ENCODE results near the gene BICC1.

Gene BICC1

DNA sequence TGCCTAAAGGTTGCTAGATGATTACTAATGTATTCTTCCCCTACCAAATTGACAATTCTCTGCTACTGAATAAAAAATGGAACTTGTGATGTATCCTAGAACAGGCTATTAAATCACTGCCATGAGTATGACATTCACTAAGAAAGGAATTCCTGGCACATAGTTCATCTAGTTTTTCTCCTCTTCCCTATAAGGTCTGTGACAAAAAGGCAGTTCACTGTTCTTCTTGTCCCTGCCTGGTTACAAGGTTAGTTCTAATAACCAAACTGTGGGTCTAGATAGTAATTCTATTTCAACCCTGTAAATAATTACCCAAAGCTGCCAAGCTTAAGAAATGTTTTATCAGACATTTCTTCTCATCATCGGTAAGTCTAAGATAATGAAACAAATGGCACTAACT lies 245.6 kb downstream of the BICC1 start:
- H3K27ac ChIP-seq (ENCODE audit: low read depth, low read length), result no peak overlapping the region
- H3K79me2 ChIP-seq (ENCODE audit: control insufficient read depth, insufficient read depth, low read length, unreplicated experiment), result peaks cover 6% of the 10 kb centered on the region
- peaks cover 26% of the 10 kb centered on the region for H3K4me1 ChIP-seq (ENCODE audit: control insufficient read depth, insufficient read depth, low read length, unreplicated experiment)
- no peaks in the 10 kb centered on the region for H3K27me3 ChIP-seq (ENCODE audit: insufficient read depth, low read length)
- H3K4me3 ChIP-seq (ENCODE audit: low read depth, low read length), result no peak overlapping the region
- H2AFZ ChIP-seq (ENCODE audit: low read length, unreplicated experiment), result no peak overlapping the region
- no peaks in the 10 kb centered on the region for H3K36me3 ChIP-seq (ENCODE audit: insufficient read depth, low read length)

DNA sequence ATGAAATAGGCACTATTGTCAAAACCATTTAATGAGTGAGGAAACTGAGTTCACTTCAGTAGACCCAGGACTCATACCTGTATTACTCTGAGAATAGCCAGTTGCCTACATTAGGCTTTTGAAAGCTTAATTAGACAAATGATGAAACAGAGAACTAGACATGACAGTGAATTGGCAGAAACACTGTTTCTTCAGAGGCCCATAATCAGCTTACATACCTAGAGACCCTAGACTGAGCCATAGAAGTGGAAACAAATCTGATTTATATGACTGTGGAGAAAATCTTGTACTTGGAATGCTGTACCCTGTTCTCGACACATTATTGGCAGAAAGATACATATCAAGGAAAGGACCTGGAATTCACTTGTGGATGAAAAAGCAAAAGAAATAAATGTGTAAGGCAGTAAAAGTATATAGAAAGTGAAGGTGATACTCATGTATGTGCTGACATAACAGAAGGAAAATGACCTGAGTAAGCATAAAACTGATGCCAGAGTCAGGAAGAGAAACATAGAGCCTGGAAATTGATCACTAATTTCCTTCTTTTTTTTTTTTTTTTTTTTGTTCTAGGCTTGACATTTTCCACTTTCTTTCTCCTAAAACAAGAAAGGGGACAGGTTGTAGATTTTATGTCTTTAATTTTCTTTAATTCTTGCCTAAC lies 251.5 kb downstream of the BICC1 start:
- Histone ChIP-seq H3K27me3 (ENCODE audit: insufficient read depth, low read length) (no peaks in the 10 kb centered on the region), H3K4me1 (ENCODE audit: control insufficient read depth, insufficient read depth, low read length, unreplicated experiment) (no peaks in the 10 kb centered on the region), H3K79me2 (ENCODE audit: control insufficient read depth, insufficient read depth, low read length, unreplicated experiment) (no peaks in the 10 kb centered on the region), H3K4me3 (ENCODE audit: low read depth, low read length) (no peak overlapping the region), H2AFZ (ENCODE audit: low read length, unreplicated experiment) (no peak overlapping the region), H3K36me3 (ENCODE audit: insufficient read depth, low read length) (peaks cover 5% of the 10 kb centered on the region; the same call in 1 of the 2 replicates), H3K27ac (ENCODE audit: low read depth, low read length) (no peak overlapping the region)

DNA sequence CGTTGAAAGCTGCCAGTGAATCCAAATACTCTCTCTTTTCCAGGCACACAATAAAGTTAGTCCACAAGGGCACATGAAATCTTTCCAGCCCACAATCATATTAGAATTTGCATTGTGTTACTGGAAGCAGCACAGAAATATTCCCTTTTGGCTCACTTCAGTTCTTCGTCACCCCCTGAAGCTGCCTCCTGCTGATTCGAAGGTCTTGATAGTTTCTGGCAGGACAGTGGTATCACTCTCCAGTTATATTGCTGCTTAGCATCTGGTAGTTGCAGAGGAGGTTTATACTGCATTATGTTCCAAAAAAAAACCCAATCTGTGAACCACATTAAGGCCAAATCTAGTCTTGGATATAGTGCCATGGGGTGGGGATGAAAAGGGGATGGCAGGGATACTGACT lies 253.2 kb downstream of the BICC1 start:
- Histone ChIP-seq H3K36me3 (ENCODE audit: insufficient read depth, low read length) (peaks cover 5% of the 10 kb centered on the region; the same call in 1 of the 2 replicates), H3K4me3 (ENCODE audit: low read depth, low read length) (no peak overlapping the region)

DNA sequence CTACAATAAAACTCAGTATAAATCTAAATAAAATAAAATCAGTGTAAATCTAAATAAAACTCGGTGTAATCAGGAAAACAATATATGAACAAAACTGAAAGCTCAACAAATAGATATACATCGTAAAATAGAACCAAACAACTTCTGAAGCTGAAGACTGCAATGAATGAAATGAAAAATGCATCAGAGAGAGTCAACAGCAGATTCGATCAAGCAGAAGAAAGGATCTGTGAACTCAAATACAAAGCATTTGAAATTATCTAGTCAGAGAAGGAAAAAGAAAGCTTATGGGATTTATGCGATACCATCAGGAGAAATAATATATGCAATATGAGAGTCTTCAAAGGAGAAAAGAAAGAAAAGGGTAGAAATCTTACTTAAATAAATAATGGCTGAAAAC lies 255.0 kb downstream of the BICC1 start:
- H3K27ac ChIP-seq (ENCODE audit: low read depth, low read length), result no peak overlapping the region
- no peak overlapping the region for H2AFZ ChIP-seq (ENCODE audit: low read length, unreplicated experiment)
- no peaks in the 10 kb centered on the region for H3K79me2 ChIP-seq (ENCODE audit: control insufficient read depth, insufficient read depth, low read length, unreplicated experiment)
- no peaks in the 10 kb centered on the region for H3K27me3 ChIP-seq (ENCODE audit: insufficient read depth, low read length)
- H3K4me1 ChIP-seq (ENCODE audit: control insufficient read depth, insufficient read depth, low read length, unreplicated experiment), result no peaks in the 10 kb centered on the region
- H3K36me3 ChIP-seq (ENCODE audit: insufficient read depth, low read length), result peaks cover 5% of the 10 kb centered on the region; the same call in 1 of the 2 replicates
- H3K4me3 ChIP-seq (ENCODE audit: low read depth, low read length), result no peak overlapping the region

More for the DNA sequence above, 253.2 kb downstream of the BICC1 start:
- Histone ChIP-seq H3K27me3 (ENCODE audit: insufficient read depth, low read length) (no peaks in the 10 kb centered on the region), H3K4me1 (ENCODE audit: control insufficient read depth, insufficient read depth, low read length, unreplicated experiment) (no peaks in the 10 kb centered on the region), H2AFZ (ENCODE audit: low read length, unreplicated experiment) (no peak overlapping the region), H3K27ac (ENCODE audit: low read depth, low read length) (no peak overlapping the region), H3K79me2 (ENCODE audit: control insufficient read depth, insufficient read depth, low read length, unreplicated experiment) (no peaks in the 10 kb centered on the region)

DNA sequence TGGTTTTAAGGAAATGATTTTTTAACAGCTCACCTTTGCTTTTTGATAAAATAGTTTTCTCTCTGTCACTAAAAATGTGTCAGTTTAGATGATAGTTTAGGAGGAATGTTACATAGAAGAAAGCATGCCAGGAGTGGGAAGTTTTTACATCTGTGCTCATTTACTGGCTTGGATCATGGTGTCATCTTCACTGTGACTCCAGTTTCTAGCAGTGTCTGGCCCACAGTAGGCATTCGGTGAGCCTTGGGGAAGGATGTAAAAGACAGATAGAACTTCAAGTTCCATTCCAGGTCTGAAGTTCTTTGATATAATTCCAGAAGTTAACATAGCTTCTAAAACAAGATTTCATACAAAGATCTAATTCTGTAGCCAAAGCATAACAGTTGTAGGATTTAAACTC lies 259.2 kb downstream of the BICC1 start:
- Histone ChIP-seq H3K36me3 (ENCODE audit: insufficient read depth, low read length) (peaks cover 5% of the 10 kb centered on the region; the same call in 1 of the 2 replicates), H3K27me3 (ENCODE audit: insufficient read depth, low read length) (no peaks in the 10 kb centered on the region), H3K27ac (ENCODE audit: low read depth, low read length) (no peak overlapping the region), H3K4me1 (ENCODE audit: control insufficient read depth, insufficient read depth, low read length, unreplicated experiment) (peaks cover 16% of the 10 kb centered on the region), H2AFZ (ENCODE audit: low read length, unreplicated experiment) (no peak overlapping the region), H3K79me2 (ENCODE audit: control insufficient read depth, insufficient read depth, low read length, unreplicated experiment) (no peaks in the 10 kb centered on the region), H3K4me3 (ENCODE audit: low read depth, low read length) (no peak overlapping the region)

DNA sequence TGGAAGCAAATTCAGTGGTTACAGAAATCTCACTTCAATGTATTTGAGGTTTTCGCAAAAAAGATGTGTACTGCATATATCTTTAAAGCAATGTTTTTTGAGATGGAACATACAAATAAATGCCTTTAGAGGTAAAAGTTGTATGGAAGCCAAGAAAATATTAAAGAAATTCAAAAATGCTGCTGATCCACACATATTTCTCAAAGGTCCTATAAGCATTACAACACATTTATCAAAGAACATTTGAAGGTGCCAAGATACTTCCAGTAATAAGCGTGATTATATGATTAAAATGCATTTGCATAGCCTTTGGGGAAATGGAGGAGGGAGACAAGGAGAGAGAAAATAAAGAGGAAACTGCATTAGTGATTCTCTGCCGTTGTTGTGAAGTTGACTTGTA lies 260.1 kb downstream of the BICC1 start:
- no peak overlapping the region for H3K27ac ChIP-seq (ENCODE audit: low read depth, low read length)
- H3K4me1 ChIP-seq (ENCODE audit: control insufficient read depth, insufficient read depth, low read length, unreplicated experiment), result peaks cover 17% of the 10 kb centered on the region
- peaks cover 3% of the 10 kb centered on the region; the same call in 1 of the 2 replicates for H3K36me3 ChIP-seq (ENCODE audit: insufficient read depth, low read length)
- no peak overlapping the region for H3K4me3 ChIP-seq (ENCODE audit: low read depth, low read length)
- no peak overlapping the region for H2AFZ ChIP-seq (ENCODE audit: low read length, unreplicated experiment)
- no peaks in the 10 kb centered on the region for H3K27me3 ChIP-seq (ENCODE audit: insufficient read depth, low read length)
- H3K79me2 ChIP-seq (ENCODE audit: control insufficient read depth, insufficient read depth, low read length, unreplicated experiment), result no peaks in the 10 kb centered on the region

DNA sequence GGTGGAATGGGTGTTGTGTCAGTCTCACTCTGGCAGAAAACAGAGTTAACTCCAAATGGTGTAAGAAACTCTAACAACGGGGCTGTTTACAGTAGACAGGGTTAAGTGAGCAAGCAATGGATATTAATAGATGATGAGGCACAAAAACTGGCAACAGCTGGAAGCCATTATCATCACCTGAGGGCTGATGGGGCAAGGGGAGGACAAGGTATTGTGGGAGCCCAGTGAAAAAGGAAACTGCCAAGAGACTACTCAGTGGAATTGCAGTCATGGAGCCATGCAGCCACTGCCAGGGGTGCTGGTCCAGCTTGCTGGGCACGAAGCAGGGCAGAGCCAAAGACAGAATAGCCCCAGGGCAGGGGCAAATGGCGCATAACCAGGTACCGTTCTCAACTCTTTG lies 260.7 kb downstream of the BICC1 start:
- H3K4me1 ChIP-seq (ENCODE audit: control insufficient read depth, insufficient read depth, low read length, unreplicated experiment), result peaks cover 17% of the 10 kb centered on the region
- no peaks in the 10 kb centered on the region for H3K27me3 ChIP-seq (ENCODE audit: insufficient read depth, low read length)
- H2AFZ ChIP-seq (ENCODE audit: low read length, unreplicated experiment), result no peak overlapping the region
- H3K79me2 ChIP-seq (ENCODE audit: control insufficient read depth, insufficient read depth, low read length, unreplicated experiment), result no peaks in the 10 kb centered on the region
- no peak overlapping the region for H3K4me3 ChIP-seq (ENCODE audit: low read depth, low read length)
- no peaks in the 10 kb centered on the region for H3K36me3 ChIP-seq (ENCODE audit: insufficient read depth, low read length)
- H3K27ac ChIP-seq (ENCODE audit: low read depth, low read length), result no peak overlapping the region

DNA sequence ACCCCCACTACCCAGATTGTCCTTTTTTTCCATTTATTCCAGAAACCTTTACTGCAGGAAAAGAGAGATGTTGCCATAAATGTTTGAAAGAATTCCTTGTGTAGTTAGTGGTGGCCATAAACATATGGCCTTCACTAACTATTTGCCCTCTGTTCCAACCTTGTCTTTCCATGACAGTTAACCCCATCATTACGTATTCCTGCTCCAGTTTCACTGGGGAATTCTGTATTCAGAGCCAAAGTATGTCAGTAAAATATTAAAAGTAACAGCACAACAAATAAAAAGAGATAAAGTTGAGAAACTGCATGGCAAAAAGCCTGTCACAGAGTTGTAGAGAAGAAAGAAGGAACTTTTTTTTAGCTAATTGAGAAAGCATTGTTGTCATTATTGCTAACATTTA lies 261.3 kb downstream of the BICC1 start:
- H3K4me1 ChIP-seq (ENCODE audit: control insufficient read depth, insufficient read depth, low read length, unreplicated experiment), result peaks cover 22% of the 10 kb centered on the region
- no peaks in the 10 kb centered on the region for H3K27me3 ChIP-seq (ENCODE audit: insufficient read depth, low read length)
- H3K4me3 ChIP-seq (ENCODE audit: low read depth, low read length), result no peak overlapping the region
- no peaks in the 10 kb centered on the region for H3K36me3 ChIP-seq (ENCODE audit: insufficient read depth, low read length)
- no peak overlapping the region for H2AFZ ChIP-seq (ENCODE audit: low read length, unreplicated experiment)
- no peak overlapping the region for H3K27ac ChIP-seq (ENCODE audit: low read depth, low read length)
- no peaks in the 10 kb centered on the region for H3K79me2 ChIP-seq (ENCODE audit: control insufficient read depth, insufficient read depth, low read length, unreplicated experiment)

DNA sequence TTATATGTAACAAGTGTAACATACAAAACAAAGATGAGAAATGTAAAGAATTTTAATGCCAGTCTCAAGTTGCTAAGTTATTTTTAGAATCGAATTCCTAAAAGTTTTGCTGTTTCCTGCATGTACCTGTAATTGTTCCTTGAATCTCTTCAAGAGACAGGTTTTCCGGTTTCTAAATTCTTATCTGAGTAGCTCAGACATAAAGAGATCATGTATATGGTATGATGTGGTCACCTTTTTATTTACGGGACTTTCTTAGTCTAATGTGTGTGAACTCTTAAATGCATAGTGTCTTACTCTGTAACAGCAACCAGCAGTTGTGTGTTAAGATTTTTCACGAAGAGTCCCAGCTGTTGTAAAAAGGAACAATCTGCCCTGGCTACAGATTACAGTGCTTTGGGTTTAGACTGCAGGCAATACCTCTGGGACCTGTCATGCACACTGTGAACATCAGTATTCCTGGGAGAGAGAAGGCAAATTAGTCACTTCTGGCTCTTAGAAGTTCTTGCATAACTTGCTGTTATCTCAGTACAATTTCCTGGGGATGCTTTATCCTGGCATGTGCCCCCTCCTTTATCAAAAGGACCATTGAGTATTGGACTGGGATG lies 263.4 kb downstream of the BICC1 start:
- Histone ChIP-seq H3K27ac (ENCODE audit: low read depth, low read length) (peak overlapping the region; percentile 37; the same call in 1 of the 2 replicates), H3K79me2 (ENCODE audit: control insufficient read depth, insufficient read depth, low read length, unreplicated experiment) (no peaks in the 10 kb centered on the region), H3K4me1 (ENCODE audit: control insufficient read depth, insufficient read depth, low read length, unreplicated experiment) (peaks cover 38% of the 10 kb centered on the region), H3K4me3 (ENCODE audit: low read depth, low read length) (0 out of 2 replicates have a peak overlapping the region, but pooled peaks have one; percentile 5), H3K36me3 (ENCODE audit: insufficient read depth, low read length) (no peaks in the 10 kb centered on the region), H2AFZ (ENCODE audit: low read length, unreplicated experiment) (no peak overlapping the region), H3K27me3 (ENCODE audit: insufficient read depth, low read length) (no peaks in the 10 kb centered on the region)

DNA sequence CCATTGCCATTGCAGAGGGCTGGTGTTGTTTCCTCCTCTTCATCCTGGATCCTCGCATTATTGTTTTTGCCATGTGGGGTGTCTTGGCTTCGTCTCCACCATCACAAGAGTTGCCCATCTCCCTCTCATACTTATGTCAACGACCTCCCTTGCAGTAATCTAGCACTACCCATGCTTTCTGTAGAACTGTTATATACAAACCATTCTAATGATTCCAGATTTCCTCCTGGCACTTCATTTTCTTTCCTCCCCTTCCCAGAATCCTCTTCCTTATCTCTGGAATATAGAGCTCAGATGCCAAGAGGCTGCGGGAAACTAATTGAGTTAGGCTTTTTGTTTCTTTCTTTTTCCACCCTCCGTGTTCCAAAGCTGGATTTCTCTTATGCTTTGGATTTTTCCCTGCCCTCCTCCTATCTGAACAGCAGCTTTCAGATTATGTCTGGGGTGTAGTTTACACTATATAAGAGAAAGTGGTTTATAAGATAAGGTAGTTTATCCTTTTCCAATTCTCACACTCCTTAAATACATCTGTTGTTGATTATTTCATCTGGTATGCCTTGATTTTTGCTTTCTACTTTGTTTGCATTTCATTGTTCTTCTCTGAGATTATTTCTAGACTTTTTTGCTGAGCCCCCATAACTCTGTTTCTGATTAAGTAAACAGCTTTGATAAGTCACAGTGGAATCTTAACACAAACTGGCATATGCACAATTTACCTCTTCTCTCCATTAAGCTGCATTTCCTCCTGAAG lies 264.1 kb downstream of the BICC1 start:
- H3K4me1 ChIP-seq (ENCODE audit: control insufficient read depth, insufficient read depth, low read length, unreplicated experiment), result peaks cover 41% of the 10 kb centered on the region
- H2AFZ ChIP-seq (ENCODE audit: low read length, unreplicated experiment), result no peak overlapping the region
- H3K79me2 ChIP-seq (ENCODE audit: control insufficient read depth, insufficient read depth, low read length, unreplicated experiment), result no peaks in the 10 kb centered on the region
- H3K27ac ChIP-seq (ENCODE audit: low read depth, low read length), result peak overlapping the region; percentile 7; the same call in 1 of the 2 replicates
- no peak overlapping the region for H3K4me3 ChIP-seq (ENCODE audit: low read depth, low read length)
- no peaks in the 10 kb centered on the region for H3K36me3 ChIP-seq (ENCODE audit: insufficient read depth, low read length)
- no peaks in the 10 kb centered on the region for H3K27me3 ChIP-seq (ENCODE audit: insufficient read depth, low read length)
